CMK (cell line): Measurements from ENCODE around the gene FBXW5.

Source experiments
- DNase-seq: peaks from one replicate; pipeline ENCODE4 v3.0.0-alpha.2; 2010; ENCODE audit warnings: low read depth

Gene FBXW5

GRCh38 chr9:136906266-136906665 is 38.3 kb downstream of the FBXW5 start:
- no peak for DNase-seq

GRCh38 chr9:136903041-136903554 is 41.4 kb downstream of the FBXW5 start:
- no peak for DNase-seq

GRCh38 chr9:136902259-136902821 is 42.2 kb downstream of the FBXW5 start:
- DNase-seq = no peak

- no peak for DNase-seq
Measured at GRCh38 chr9:136901516-136902258, 42.9 kb downstream of the FBXW5 start.

- no peak for DNase-seq
Measured at GRCh38 chr9:136900988-136901515, 43.5 kb downstream of the FBXW5 start.

- DNase-seq = no peak
Measured at GRCh38 chr9:136900556-136900955, 44.0 kb downstream of the FBXW5 start.

- DNase-seq = no peak
Measured at GRCh38 chr9:136899196-136899595, 45.3 kb downstream of the FBXW5 start.

- no peak for DNase-seq
Measured at GRCh38 chr9:136898483-136899100, 45.9 kb downstream of the FBXW5 start.

GRCh38 chr9:136896027-136896426 is 48.5 kb downstream of the FBXW5 start:
- no peak for DNase-seq

GRCh38 chr9:136890661-136891060 is 53.9 kb downstream of the FBXW5 start:
- DNase-seq = no peak
